GM12878 (cell line): ENCODE results near the gene TDRD10. TPM values are rescaled to one million over a fixed set of nuclear protein-coding genes. Genes with fewer than 3 reads are reported as not detected.

Experiments
- ATF7 ChIP-seq: fragments of 450-650 bp; IDR thresholded peaks from 2 replicates; pipeline ENCODE4 v1.6.1; 2016; ENCODE audit warnings: low read depth, mild to moderate bottlenecking
- CBFB ChIP-seq: IDR thresholded peaks from 2 replicates; pipeline ENCODE4 v1.6.1; 2016; ENCODE audit warnings: antibody characterized with exemption, low read depth
- CHD1 ChIP-seq: IDR thresholded peaks from 2 replicates; pipeline ENCODE4 v1.6.1; 2012; ENCODE audit warnings: low read depth, low read length, improper control_type of control experiment
- IKZF1 ChIP-seq: fragments of 450-650 bp; conservative IDR thresholded peaks from 2 replicates; pipeline ENCODE4 v1.6.1; 2017; ENCODE audit warnings: antibody characterized with exemption, mild to moderate bottlenecking
- PAX8 ChIP-seq: fragments of 450-650 bp; IDR thresholded peaks from 2 replicates; pipeline ENCODE4 v1.6.1; 2017; ENCODE audit warnings: mild to moderate bottlenecking, moderate library complexity
- RELA ChIP-seq: fragments of 450-650 bp; IDR thresholded peaks from 2 replicates; pipeline ENCODE4 v1.8.0; 2014; ENCODE audit warnings: borderline replicate concordance; ENCODE audit not compliant: partially characterized antibody
- TARDBP ChIP-seq: IDR thresholded peaks from 2 replicates; pipeline ENCODE4 v1.6.1; 2016; ENCODE audit warnings: borderline replicate concordance
- TCF7 ChIP-seq: IDR thresholded peaks from 2 replicates; pipeline ENCODE4 v1.6.1; 2014; ENCODE audit warnings: antibody characterized with exemption, borderline replicate concordance
- polyA plus RNA-seq, 11 experiments: library from polyadenylated mRNA; depleted of rRNA in 4 of 11; unstranded in 6 of 11; stranded (reverse) in 5 of 11; fragments of >200 nt; fragmentation: Nextera tagmentation in 4 of 11; fragmentation: Illumina TruSeq in 1 of 11; extraction: Ambion mirVana in 4 of 11; extraction: Trizol in 1 of 11; gene quantifications; 1 replicate in 1 of 11; 2 replicates in 10 of 11; pipeline versions ENCODE4 v1.2.1 to v1.2.3, GENCODE V29; 2011 to 2016; ENCODE audit warnings: inconsistent platforms in 2 of 11, missing spikeins in 2 of 11, low read depth in 1 of 11
- total RNA-seq, 4 experiments: library from RNA; depleted of rRNA in 3 of 4; stranded (reverse); fragments of >200 nt in 3 of 4; fragmentation: Illumina TruSeq in 1 of 4; extraction: Trizol in 1 of 4; gene quantifications; 2 replicates each; pipeline versions ENCODE4 v1.2.1 to v1.2.3, GENCODE V29; 2013 to 2021
- TF ChIP-seq, protein P1 (sequence below): IDR thresholded peaks from 2 replicates; pipeline ENCODE4 v1.6.1; 2012; ENCODE audit warnings: low read depth, low read length, improper control_type of control experiment
- TF ChIP-seq, protein P2 (sequence below): fragments of 450-650 bp; IDR thresholded peaks from 2 replicates; pipeline ENCODE4 v1.6.1; 2014; ENCODE audit warnings: mild to moderate bottlenecking

The TDRD10 gene
- total and polyA plus RNA-seq, 10 of the 15 experiments (the other 5 are each of a cell fraction or from before 2014, with no cell fraction given), result not detected

DNA sequence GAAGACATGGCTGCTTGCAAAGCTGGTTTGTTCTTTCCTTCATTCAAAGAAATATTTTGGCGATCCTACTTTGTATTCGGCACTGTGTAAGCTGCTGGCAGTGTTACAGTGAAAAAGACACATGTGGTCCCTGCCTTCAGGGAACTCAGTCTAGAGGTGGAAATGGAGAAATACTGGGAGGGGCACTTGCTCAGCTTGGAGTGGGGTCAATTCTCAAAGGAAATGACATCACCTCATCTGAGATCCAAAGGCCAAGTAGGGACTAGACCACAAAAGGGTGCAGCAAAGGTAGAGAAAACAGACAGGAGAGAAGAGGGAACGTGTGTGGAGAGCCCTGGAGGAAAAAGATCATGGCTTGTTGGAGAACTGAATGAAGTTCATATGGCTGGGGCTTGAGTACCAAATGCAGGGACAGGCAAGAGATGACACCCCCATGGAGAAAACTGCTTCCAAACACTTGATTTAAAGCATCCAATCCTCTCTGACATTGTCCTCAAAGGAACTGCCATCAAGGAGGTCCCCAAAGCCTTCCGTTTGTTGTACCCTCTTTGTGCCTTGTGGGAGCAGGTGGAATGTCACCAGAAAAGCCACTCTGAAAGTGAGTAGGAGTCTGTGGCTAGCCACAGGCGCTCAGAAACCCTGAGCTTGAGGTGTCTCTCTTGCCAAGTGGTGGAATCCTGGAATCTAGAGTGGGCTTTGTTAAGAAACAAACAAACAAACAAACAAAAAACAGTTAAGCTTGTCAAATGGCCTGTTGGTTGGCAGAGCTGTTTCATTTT lies 48.3 kb upstream of the TDRD10 start (continued):
- TF ChIP-seq RELA (no peak), ATF7 (0 out of 2 replicates have a peak, but pooled peaks have one; percentile 17), IKZF1 (peak; percentile 55; the same call in 1 of the 2 replicates), CHD1 (no peak), TCF7 (no peak), PAX8 (no peak), CBFB (peak; percentile 56; the same call in 1 of the 2 replicates), TARDBP (no peak)
- TF ChIP-seq, protein P1, sequence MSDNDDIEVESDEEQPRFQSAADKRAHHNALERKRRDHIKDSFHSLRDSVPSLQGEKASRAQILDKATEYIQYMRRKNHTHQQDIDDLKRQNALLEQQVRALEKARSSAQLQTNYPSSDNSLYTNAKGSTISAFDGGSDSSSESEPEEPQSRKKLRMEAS, result no peak
- TF ChIP-seq, protein P2, sequence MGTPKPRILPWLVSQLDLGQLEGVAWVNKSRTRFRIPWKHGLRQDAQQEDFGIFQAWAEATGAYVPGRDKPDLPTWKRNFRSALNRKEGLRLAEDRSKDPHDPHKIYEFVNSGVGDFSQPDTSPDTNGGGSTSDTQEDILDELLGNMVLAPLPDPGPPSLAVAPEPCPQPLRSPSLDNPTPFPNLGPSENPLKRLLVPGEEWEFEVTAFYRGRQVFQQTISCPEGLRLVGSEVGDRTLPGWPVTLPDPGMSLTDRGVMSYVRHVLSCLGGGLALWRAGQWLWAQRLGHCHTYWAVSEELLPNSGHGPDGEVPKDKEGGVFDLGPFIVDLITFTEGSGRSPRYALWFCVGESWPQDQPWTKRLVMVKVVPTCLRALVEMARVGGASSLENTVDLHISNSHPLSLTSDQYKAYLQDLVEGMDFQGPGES, result no peak
